ENCODE data around the gene COL5A1. TPM values are rescaled to one million over a fixed set of nuclear protein-coding genes. Genes with fewer than 3 reads are reported as not detected.

COL5A1 gene
- total RNA-seq, 4 donors from 2014 or later = 51.9 to 78.3 (median 62.4) TPM

DNA sequence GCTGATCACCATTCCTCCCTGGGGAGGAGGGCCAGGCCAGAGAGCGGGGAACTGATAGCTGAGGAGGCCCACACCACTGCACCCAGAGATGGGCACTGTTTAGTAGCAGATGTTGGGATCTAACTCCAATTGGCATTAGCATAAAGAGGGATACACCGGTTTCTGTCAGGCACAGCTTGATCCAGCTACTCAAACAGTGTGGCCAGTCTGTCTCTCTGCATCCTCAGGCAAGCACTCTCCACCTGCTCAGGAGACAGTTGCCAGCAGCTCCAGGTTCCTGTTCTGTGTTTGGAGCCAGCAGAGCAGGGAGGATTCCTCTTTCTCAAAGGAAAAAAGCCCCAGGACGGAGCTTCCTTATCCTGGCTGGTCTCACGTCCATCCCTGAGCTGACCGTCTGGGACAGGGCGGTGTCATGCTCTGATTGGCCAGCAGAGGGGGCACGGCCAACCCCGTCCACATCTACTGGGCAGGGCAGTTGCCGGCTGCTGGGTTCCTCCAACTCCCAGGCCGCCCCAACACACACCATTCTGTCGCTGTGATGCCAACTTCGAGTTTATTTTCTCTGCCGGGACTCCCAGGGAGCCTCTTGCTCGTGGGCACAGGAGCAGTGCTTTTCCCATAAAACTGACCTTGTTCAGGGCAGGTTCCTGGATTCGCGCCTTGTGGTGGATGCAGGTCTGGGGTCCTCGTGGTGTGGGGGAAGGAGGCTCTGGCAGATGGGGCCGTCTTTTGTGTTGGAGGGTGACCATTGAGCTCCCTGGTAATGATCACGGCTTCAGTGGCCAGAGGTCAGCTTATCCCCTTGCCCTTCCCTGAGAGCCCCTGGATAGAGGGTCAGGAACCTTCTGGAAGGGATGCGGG lies 47.9 kb downstream of the COL5A1 start:
- 34 to 51% methylated on average over 16 to 17 of the region's 20 CpGs for WGBS, 2 donors
- peaks cover 0 to 44% (median 8%) of the 10 kb centered on the region in 4 donors for H3K4me1 ChIP-seq
- TF ChIP-seq POLR2A (IDR thresholded peaks at IDR 0.05) (no peak), EP300 (IDR thresholded peaks at IDR 0.05) (no peak)
- TF ChIP-seq, protein P1, sequence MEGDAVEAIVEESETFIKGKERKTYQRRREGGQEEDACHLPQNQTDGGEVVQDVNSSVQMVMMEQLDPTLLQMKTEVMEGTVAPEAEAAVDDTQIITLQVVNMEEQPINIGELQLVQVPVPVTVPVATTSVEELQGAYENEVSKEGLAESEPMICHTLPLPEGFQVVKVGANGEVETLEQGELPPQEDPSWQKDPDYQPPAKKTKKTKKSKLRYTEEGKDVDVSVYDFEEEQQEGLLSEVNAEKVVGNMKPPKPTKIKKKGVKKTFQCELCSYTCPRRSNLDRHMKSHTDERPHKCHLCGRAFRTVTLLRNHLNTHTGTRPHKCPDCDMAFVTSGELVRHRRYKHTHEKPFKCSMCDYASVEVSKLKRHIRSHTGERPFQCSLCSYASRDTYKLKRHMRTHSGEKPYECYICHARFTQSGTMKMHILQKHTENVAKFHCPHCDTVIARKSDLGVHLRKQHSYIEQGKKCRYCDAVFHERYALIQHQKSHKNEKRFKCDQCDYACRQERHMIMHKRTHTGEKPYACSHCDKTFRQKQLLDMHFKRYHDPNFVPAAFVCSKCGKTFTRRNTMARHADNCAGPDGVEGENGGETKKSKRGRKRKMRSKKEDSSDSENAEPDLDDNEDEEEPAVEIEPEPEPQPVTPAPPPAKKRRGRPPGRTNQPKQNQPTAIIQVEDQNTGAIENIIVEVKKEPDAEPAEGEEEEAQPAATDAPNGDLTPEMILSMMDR (IDR thresholded peaks at IDR 0.05) = peak; percentile 82 to 93 (median 86)
- H3K9me3 ChIP-seq = no peaks in the 10 kb centered on the region
- peak; percentile 69 to 79 for DNase-seq (ENCODE audit: low spot score in 2 of 2)
- H3K27ac ChIP-seq = peak overlapping the region in 2 of 4 donors; percentile 10 to 21
- no peaks in the 10 kb centered on the region for H3K27me3 ChIP-seq
- H3K36me3 ChIP-seq = peaks cover 0 to 22% (median 0%) of the 10 kb centered on the region in 3 donors
- H3K4me3 ChIP-seq = no peak overlapping the region

DNA sequence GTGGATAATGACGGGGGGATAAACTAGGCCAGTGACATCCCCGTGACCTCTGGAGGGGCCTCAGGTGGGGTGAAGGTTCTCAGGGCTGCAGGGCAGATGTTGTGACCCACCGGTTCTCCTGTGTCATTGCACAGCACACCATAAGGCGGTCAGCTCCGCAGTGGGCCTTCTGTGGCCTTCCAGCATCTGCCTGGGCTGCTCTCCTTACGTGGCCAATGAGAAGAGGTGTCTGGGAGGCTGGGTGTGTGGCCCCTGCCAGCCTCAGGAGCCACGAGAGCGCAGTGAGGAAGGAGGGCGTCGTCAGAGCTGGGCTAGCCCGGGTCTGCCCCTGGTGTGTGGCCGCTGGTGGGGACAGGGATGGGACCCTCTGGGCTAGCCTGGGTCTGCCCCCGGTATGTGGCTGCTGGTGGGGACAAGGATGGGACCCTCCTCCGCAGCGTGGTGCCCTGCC lies 48.7 kb downstream of the COL5A1 start:
- DNase-seq (ENCODE audit: low spot score in 2 of 2) = no peak
- Histone ChIP-seq H3K36me3 (peaks cover 0 to 25% (median 0%) of the 10 kb centered on the region in 3 donors), H3K9me3 (no peaks in the 10 kb centered on the region), H3K4me1 (peaks cover 0 to 44% (median 8%) of the 10 kb centered on the region in 4 donors), H3K4me3 (no peak overlapping the region), H3K27ac (peak overlapping the region in 1 of 4 donors; percentile 39), H3K27me3 (no peaks in the 10 kb centered on the region)
- no peak for TF ChIP-seq EP300 (IDR thresholded peaks at IDR 0.05)
- TF ChIP-seq, protein P1 (IDR thresholded peaks at IDR 0.05) = no peak
- no peak for TF ChIP-seq POLR2A (IDR thresholded peaks at IDR 0.05)
- 71 to 77% methylated on average over 10 to 14 of the region's 15 CpGs for WGBS, 2 donors

DNA sequence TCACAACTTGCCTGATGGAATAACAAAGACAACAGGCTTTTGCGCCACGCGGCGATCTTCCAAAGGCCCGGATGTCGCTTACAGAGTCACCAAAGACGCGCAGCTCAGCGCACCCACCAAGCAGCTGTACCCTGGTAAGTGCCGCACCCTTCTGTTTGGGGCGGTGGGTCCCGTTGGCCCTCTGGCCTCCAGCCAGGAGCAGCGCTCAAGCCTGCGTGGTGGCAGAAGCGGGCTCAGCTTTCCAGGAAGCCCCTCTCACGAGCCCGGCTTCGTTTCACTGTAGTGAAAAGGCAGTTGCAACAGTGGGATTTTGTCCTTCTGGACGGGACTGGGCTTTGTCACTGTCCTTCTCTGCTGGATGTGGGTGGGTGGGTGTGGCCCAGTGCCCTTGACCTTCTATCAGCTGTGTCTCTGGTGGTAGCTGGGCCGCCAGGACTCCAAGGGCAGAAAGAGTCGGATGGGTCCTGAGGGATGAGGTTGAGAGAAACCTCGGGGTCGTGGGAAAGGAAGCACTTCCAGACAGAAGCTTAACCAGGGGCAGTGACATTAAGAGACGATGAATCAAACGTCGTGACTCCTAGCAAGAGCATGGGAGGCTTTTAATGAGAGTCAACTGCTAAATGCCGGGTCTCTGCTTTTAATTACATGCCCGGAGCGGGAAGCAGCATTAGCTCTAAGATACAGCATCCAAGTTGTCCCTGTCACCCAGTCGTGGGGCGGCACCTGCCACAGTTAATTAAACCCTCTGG lies 49.5 kb downstream of the COL5A1 start:
- H3K36me3 ChIP-seq = peaks cover 0 to 25% (median 0%) of the 10 kb centered on the region in 3 donors
- TF ChIP-seq, protein P1 (IDR thresholded peaks at IDR 0.05) = no peak
- TF ChIP-seq POLR2A (IDR thresholded peaks at IDR 0.05) (no peak), EP300 (IDR thresholded peaks at IDR 0.05) (no peak)
- H3K4me3 ChIP-seq = no peak overlapping the region
- 50 to 62% methylated on average over 25 to 31 of the region's 31 CpGs for WGBS, 2 donors
- peaks cover 0 to 44% (median 8%) of the 10 kb centered on the region in 4 donors for H3K4me1 ChIP-seq
- no peaks in the 10 kb centered on the region for H3K9me3 ChIP-seq
- H3K27ac ChIP-seq = peak overlapping the region in 2 of 4 donors; percentile 29 to 62
- DNase-seq (ENCODE audit: low spot score in 2 of 2) = no peak
- H3K27me3 ChIP-seq = no peaks in the 10 kb centered on the region

DNA sequence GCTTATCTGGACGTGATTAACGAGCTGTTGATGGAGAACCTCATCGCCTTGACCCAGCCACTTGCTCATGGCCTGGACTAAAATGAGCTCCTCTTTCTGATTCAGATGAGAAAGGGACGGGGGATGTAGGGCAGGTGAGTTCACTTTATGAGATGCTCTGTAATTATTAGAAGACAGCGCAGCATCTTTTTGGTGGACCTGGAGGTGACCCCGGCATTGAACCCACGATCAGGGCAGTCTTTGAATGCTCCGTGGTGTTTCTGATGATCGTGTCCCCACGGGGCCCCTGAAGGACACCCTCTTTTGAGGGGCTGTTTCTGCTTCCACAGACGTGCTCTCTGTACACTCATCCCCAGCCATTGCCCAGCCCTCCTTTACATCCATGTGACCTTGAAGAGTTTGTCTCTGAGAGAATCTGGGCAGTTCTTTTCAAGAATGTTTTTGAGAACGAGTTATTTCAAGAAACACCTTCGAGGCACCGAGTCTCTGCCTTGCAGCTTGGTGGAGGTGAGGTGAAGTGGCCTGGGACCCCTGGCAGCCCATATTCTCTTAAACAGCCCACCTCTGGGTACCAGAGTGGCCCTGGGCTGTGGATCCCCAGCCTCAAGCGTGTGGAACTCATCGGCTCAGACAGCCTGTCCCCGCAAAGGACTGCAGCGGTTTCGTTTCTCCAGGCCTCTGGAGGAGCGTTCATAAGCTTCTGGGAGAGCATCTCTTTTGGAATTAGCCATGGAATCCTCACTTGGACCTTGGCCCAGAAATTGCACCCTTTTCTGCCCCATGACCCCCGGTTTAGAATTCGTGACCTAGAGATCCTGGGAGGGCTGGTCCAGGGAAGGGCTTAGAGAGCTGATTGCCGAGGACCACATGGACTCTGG lies 50.3 kb downstream of the COL5A1 start:
- H3K4me3 ChIP-seq = no peak overlapping the region
- H3K9me3 ChIP-seq = no peaks in the 10 kb centered on the region
- 51 to 58% methylated on average over 23 of the region's 23 CpGs for WGBS, 2 donors
- H3K27ac ChIP-seq = peak overlapping the region in 3 of 4 donors; percentile 7 to 62 (median 29)
- DNase-seq (ENCODE audit: low spot score in 2 of 2) = no peak
- peaks cover 0 to 22% (median 0%) of the 10 kb centered on the region in 3 donors for H3K36me3 ChIP-seq
- no peaks in the 10 kb centered on the region for H3K27me3 ChIP-seq
- TF ChIP-seq, protein P1 (IDR thresholded peaks at IDR 0.05) = no peak
- TF ChIP-seq EP300 (IDR thresholded peaks at IDR 0.05) = no peak
- TF ChIP-seq POLR2A (IDR thresholded peaks at IDR 0.05) = no peak
- H3K4me1 ChIP-seq = peaks cover 0 to 44% (median 8%) of the 10 kb centered on the region in 4 donors

All from tibial nerve (tissue), 4 donors.